Esophagus (tissue), 2 donors: ENCODE measurements around the gene BHLHE23. TPM values are rescaled to one million over a fixed set of nuclear protein-coding genes. Genes with fewer than 3 reads are reported as not detected.

ENCODE experiments used
- H3K27ac ChIP-seq, 2 donors: one replicate each; pipeline ENCODE4 v1.5.1; 2013; ENCODE audit warnings: low read depth in 2 of 2, mild to moderate bottlenecking in 2 of 2, inconsistent platforms in 1 of 2, low read length in 1 of 2, moderate library complexity in 1 of 2
- H3K27me3 ChIP-seq, 2 donors: one replicate each; pipeline ENCODE4 v1.6.1; 2013; ENCODE audit warnings: low read length in 2 of 2, control low read depth in 1 of 2, mild to moderate bottlenecking in 1 of 2; ENCODE audit not compliant: insufficient read depth in 2 of 2, control insufficient read depth in 1 of 2
- H3K36me3 ChIP-seq, 2 donors: one replicate each; pipeline ENCODE4 v1.6.1; 2013; ENCODE audit warnings: low read length in 1 of 2; ENCODE audit not compliant: control insufficient read depth in 2 of 2, insufficient read depth in 2 of 2
- H3K4me1 ChIP-seq, 2 donors: one replicate each; pipeline ENCODE4 v1.6.1; 2013; ENCODE audit warnings: low read length in 1 of 2; ENCODE audit not compliant: control insufficient read depth in 2 of 2, insufficient read depth in 2 of 2
- H3K4me3 ChIP-seq, 2 donors: one replicate each; pipeline ENCODE4 v1.5.1; 2013; ENCODE audit warnings: low read length in 2 of 2, mild to moderate bottlenecking in 2 of 2, low read depth in 1 of 2, moderate library complexity in 1 of 2
- H3K9me3 ChIP-seq, 2 donors: one replicate each; pipeline ENCODE4 v1.6.1; 2013; ENCODE audit warnings: mild to moderate bottlenecking in 2 of 2, low read depth in 1 of 2, low read length in 1 of 2, moderate library complexity in 1 of 2; ENCODE audit not compliant: control insufficient read depth in 2 of 2, insufficient read depth in 1 of 2
- WGBS, 2 donors: extraction: QIAGEN DNeasy Blood & Tissue Kit; methylation state at CpG; one replicate each; pipeline ENCODE4 v1.1.7; 2013; 5-methylcytosine and 5-hydroxymethylcytosine counted together
- polyA plus RNA-seq, 2 donors: library from polyadenylated mRNA; stranded (reverse); fragments of 200-250 nt; gene quantifications; one replicate each; pipeline ENCODE4 v1.2.3, GENCODE V29; 2013
- donor health status: healthy with polysubstance abuse.
- donor health status: Bipolar disorder and iron deficiency.

The BHLHE23 gene
- polyA plus RNA-seq, 2 donors = not detected

- WGBS, 2 donors = 4 to 5% methylated on average over 68 to 90 of the region's 90 CpGs
- H3K9me3 ChIP-seq = no peaks in the 10 kb centered on the region
- H3K4me3 ChIP-seq = peak overlapping the region in 1 of 2 donors; percentile 0
- peaks cover 3 to 44% of the 10 kb centered on the region in 2 donors for H3K27me3 ChIP-seq
- no peak overlapping the region for H3K27ac ChIP-seq
- H3K4me1 ChIP-seq = peaks cover 4 to 10% of the 10 kb centered on the region in 2 donors
- H3K36me3 ChIP-seq = no peaks in the 10 kb centered on the region
Measured at GRCh38 chr20:63005862-63006539, 763 bp downstream of the BHLHE23 start.

- Histone ChIP-seq H3K9me3 (no peaks in the 10 kb centered on the region), H3K4me1 (peaks cover 4 to 10% of the 10 kb centered on the region in 2 donors), H3K36me3 (no peaks in the 10 kb centered on the region), H3K27ac (no peak overlapping the region), H3K27me3 (peaks cover 3 to 44% of the 10 kb centered on the region in 2 donors), H3K4me3 (no peak overlapping the region)
- WGBS, 2 donors = 5 to 6% methylated on average over 43 of the region's 43 CpGs
Measured at GRCh38 chr20:63005365-63005861, 1.4 kb downstream of the BHLHE23 start.

DNA sequence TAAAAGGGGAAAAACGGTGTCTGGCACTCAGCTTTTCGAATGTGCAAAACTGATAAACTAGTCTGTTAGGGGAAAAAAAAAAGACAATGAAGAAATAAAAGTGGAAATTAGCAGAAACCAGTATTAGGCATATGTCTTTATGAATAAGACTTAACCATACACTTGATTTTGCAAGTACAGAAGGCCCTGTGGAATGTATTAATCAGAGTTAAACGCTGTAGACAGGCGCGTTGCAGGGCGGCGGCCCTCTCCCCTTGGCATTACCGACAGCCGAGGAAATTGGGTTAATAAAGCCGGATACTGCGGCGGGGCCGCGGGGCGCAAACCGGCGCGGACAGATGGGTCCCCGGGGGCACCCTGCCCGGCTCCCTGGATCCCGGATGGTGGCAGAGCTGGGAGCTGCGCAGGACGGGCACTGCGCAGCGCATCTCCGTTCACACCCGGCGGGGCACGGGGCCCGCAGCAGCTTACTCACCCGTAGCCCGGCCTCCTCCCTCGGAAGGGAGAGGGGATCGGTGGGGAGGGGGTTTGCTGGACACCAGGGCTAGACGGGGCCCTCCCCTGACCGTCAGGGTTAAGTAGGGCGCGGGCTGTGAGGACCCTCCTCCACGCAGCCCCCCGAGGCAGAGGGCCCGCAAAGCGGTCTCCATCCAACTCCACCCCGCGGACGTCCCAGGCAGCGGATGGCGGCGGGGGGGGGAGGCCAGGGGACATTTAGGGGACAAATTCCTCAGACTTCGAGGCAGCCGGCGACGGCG, 2.0 kb downstream of the BHLHE23 start:
- Histone ChIP-seq H3K4me3 (no peak overlapping the region), H3K27me3 (peaks cover 6 to 43% of the 10 kb centered on the region in 2 donors), H3K36me3 (no peaks in the 10 kb centered on the region), H3K9me3 (no peaks in the 10 kb centered on the region), H3K4me1 (peaks cover 4 to 8% of the 10 kb centered on the region in 2 donors), H3K27ac (no peak overlapping the region)
- WGBS, 2 donors = 6% methylated on average over 48 to 53 of the region's 53 CpGs

DNA sequence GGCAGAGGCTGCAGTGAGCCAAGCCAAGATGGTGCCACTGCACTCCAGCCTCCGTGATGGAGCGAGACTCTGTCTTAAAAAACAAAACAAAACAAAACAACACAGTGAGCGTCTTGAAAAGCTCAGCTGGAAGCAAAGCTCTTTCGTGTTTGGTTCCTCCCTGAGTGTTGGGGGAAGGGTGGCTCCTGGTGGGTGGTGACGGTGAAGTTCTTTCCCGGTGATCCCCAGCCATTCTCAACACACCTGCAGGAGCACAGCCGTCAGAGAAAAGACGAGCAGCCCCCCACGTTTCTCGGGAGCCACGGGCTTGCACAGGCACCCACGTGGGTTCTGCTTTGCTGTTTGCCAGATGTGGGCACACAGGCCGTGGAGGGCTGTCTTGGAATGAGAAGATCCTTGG, 3.2 kb downstream of the BHLHE23 start:
- WGBS, 2 donors = 15 to 21% methylated on average over 13 of the region's 13 CpGs
- Histone ChIP-seq H3K36me3 (no peaks in the 10 kb centered on the region), H3K27ac (no peak overlapping the region), H3K27me3 (peaks cover 6 to 36% of the 10 kb centered on the region in 2 donors), H3K9me3 (no peaks in the 10 kb centered on the region), H3K4me3 (no peak overlapping the region), H3K4me1 (peaks cover 4 to 8% of the 10 kb centered on the region in 2 donors)

- H3K27me3 ChIP-seq = peaks cover 6 to 29% of the 10 kb centered on the region in 2 donors
- H3K36me3 ChIP-seq = no peaks in the 10 kb centered on the region
- H3K27ac ChIP-seq = no peak overlapping the region
- peaks cover 0 to 4% of the 10 kb centered on the region in 2 donors for H3K9me3 ChIP-seq
- H3K4me3 ChIP-seq = no peak overlapping the region
- H3K4me1 ChIP-seq = peaks cover 4 to 5% of the 10 kb centered on the region in 2 donors
- WGBS, 2 donors = 74 to 76% methylated on average over 11 of the region's 11 CpGs
Measured at GRCh38 chr20:63002511-63002910, 4.3 kb downstream of the BHLHE23 start.

DNA sequence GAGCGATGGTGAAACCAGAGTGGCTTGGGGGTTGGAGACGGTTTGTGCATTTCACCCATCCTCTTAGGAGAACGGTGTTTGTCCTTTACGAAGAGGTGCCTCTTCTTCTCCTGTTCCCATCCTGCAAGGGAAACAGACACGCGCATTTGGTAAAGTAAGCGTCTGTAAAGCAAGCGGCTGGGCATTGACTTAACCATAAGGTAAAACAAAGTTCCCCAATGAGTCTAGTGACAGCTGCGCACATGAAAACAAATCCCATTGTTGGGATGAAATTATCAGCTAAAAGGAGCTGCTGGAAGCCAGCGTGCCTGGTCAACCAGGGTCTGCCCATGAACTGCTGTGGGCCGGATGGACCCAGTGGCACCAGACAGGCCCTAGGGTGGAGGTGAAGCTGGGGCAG, 5.8 kb downstream of the BHLHE23 start:
- H3K27ac ChIP-seq = no peak overlapping the region
- no peak overlapping the region for H3K4me3 ChIP-seq
- 47 to 48% methylated on average over 11 of the region's 11 CpGs for WGBS, 2 donors
- H3K36me3 ChIP-seq = no peaks in the 10 kb centered on the region
- peaks cover 6 to 26% of the 10 kb centered on the region in 2 donors for H3K27me3 ChIP-seq
- H3K4me1 ChIP-seq = peaks cover 0 to 4% of the 10 kb centered on the region in 2 donors
- peaks cover 0 to 4% of the 10 kb centered on the region in 2 donors for H3K9me3 ChIP-seq

DNA sequence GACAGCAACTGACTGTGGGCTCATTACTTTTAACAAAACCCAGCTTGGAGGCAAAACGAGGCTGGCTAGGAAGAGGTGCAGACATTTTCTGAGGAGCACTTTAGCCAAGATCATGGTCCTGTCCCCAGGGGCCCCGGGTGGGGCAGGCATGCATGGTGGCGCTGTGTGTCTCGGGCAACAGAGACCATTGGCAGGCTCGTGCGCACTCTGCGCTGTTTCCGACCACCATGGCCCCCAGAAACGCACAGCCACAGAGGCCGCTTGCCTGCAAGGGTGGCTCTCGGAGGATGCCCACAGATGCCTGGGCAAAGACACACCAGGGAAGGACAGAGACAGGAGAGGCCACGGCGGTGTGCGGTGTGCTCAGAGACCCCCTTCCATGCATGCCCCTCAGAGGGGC, 6.7 kb downstream of the BHLHE23 start:
- no peaks in the 10 kb centered on the region for H3K36me3 ChIP-seq
- H3K27me3 ChIP-seq = peaks cover 3 to 22% of the 10 kb centered on the region in 2 donors
- H3K4me1 ChIP-seq = no peaks in the 10 kb centered on the region
- WGBS, 2 donors = 84 to 87% methylated on average over 14 of the region's 14 CpGs
- no peak overlapping the region for H3K4me3 ChIP-seq
- peaks cover 0 to 4% of the 10 kb centered on the region in 2 donors for H3K9me3 ChIP-seq
- no peak overlapping the region for H3K27ac ChIP-seq

GRCh38 chr20:62999580-62999979, 7.2 kb downstream of the BHLHE23 start:
- H3K4me3 ChIP-seq = no peak overlapping the region
- H3K4me1 ChIP-seq = no peaks in the 10 kb centered on the region
- H3K36me3 ChIP-seq = no peaks in the 10 kb centered on the region
- peaks cover 3 to 20% of the 10 kb centered on the region in 2 donors for H3K27me3 ChIP-seq
- H3K27ac ChIP-seq = no peak overlapping the region
- WGBS, 2 donors = 70 to 73% methylated on average over 16 of the region's 16 CpGs
- H3K9me3 ChIP-seq = peaks cover 0 to 4% of the 10 kb centered on the region in 2 donors

DNA sequence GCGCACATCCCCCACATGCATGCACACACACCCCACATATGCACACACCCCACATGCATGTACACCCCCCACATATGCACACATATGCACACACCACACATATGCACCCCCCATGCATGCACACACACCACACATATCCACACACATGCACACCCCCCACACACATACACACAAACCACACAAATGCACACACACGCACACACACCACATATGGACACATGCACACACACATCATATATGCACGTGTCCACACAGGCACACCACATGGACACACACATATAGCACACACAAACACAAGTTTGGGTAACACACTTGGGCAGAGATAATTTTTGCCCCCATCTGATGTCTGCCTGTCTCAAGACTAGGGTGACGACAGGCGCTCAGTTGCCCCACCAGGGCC, 8.3 kb downstream of the BHLHE23 start:
- Histone ChIP-seq H3K36me3 (no peaks in the 10 kb centered on the region), H3K4me3 (no peak overlapping the region), H3K4me1 (no peaks in the 10 kb centered on the region), H3K9me3 (peaks cover 0 to 4% of the 10 kb centered on the region in 2 donors), H3K27me3 (peaks cover 3 to 15% of the 10 kb centered on the region in 2 donors), H3K27ac (no peak overlapping the region)
- WGBS, 2 donors = 74 to 84% methylated on average over 5 of the region's 5 CpGs
